NCI-H524 treated with DMSO at 0.1 percent for 48 hours (cell line): ENCODE data around the gene ADAMTS13.

Experiments
- DNase-seq: peaks from one replicate; lab custom pipeline; 2025; lab: John Stamatoyannopoulos, UW

The ADAMTS13 gene

DNA sequence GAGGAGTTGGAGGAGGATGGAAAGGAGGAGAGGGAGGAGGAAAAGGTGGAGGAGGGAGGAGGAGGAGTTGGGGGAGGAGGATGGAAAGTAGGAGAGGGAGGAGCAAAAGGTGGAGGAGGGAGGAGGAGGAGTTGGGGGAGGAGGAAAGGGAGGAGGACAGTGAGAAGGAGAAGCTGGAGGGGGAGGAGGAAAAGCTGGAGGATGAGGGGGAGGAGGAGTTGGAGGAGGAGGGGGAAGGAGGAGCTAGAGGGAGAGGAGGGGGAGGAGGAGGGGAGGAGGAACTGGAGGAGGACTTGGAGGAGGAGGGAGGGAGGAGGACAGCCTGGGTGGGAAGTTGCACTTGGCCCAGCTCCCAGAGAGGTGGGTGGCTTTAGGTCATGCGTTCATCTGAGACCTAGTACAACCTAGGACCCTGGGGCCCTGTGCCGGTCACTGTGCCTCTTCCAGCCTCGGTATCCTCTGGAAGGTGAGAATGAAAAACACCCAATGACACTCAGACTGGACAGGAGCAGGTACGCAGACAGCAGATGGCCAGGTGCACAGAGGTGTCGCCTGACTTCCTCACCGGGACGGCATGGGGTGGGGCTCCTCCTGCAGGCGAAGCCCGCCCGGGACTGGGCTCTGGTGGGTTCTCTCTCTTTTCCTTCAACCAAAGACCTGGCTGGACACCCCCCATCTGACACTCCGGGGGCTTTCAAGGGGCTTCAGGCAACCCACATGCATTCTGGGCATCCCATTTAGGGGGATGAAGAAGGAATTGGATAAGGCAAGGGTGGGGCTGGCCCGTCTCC is 68.9 kb downstream of the ADAMTS13 start:
- no peak for DNase-seq

DNA sequence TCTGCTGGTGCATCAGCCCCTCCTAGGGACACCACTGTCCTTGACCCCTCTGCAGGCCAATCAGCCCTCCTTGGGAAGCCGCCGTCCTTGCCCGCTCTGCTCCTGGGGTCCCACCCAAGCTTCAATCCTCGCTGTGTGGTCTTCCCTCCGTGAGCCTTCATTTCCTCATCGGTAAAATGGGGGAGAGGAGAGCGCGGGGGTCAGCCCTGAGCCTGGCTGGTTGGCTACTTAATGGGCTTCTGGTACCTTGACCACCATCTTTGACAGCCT is 69.4 kb downstream of the ADAMTS13 start:
- DNase-seq, result no peak

GRCh38 chr9:133492061-133493021 is 70.2 kb downstream of the ADAMTS13 start:
- no peak for DNase-seq

- no peak for DNase-seq
Observed at GRCh38 chr9:133493428-133493827, 71.3 kb downstream of the ADAMTS13 start.

GRCh38 chr9:133493845-133494540 is 71.8 kb downstream of the ADAMTS13 start:
- no peak for DNase-seq

DNA sequence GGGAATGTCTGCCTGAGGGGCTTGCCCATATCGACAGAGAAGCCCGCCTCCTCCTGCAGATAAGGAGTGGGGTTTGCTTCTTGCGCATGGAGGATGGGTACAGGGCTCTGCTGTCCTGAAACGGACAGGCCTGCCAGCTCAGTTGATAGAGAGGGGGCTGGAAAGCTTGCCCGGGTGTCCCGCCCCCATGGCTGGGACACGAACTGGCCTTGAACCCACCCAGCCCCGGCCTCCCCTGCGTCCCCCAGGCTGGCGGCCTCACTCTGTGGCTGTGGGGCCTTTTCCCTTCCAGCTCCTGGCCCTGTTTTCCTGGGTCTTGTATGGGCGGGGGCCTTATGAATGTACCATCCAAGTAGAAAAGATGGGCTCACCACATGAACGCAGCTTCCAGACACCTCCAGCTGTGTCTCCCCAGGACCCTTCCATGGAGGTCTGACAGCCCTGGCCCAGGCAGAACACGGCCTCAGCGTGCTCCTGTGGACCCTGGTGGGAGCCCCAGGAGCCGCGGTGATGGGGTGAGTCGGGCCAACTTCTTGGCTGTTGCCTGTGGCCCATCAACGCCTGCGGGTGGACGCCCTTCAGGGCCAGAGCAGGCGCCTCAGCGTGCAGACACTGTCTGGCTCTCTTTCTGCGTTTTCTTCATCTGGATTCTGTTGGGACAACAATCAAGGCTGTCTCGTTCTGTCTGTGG is 72.6 kb downstream of the ADAMTS13 start:
- no peak for DNase-seq

DNA sequence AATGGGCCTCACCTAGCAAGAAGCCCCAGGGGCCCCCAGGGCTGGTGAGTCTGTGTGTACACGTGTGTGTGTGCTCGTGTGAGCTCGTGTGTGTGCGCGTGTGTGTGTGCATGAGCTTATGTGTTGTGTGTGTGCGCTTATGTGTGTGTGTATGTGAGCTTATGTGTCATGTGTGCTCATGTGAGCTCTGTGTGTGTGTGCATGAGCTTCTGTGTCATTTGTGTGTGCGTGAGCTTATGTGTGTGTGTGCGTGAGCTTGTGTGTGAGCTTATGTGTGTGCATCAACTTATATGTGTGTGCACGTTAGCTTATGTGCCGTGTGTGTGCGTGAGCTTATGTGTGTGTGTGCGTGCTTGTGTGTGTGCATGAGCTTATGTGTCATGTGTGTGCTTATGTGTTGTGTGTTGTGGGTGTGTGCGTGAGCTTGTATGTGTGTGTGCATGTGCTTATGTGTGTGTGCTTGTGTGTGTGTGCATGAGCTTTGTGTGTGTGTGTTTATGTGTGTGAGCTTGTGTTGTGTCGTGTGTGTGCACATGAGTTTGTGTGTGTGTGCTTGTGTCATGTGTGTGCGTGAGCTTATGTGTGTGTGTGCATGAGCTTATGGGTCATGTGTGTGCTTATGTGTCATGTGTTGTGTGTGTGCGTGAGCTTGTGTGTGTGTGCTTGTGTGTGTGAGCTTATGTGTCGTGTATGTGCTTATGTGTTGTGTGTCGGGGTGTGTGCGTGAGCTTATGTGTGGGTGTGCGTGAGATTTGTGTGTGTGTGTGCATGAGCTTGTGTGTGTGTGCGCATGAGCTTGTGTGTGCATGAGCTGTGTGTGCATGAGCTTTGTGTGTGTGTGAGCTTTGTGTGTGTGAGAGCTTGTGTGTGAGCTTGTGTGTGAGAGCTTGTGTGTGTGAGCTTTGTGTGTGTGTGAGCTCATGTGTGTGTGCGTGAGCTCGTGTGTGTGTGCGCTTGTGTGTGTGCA is 73.4 kb downstream of the ADAMTS13 start:
- DNase-seq, result no peak

GRCh38 chr9:133496861-133497842 is 75.0 kb downstream of the ADAMTS13 start:
- no peak for DNase-seq

GRCh38 chr9:133499132-133499891 is 77.1 kb downstream of the ADAMTS13 start:
- DNase-seq, result no peak

DNA sequence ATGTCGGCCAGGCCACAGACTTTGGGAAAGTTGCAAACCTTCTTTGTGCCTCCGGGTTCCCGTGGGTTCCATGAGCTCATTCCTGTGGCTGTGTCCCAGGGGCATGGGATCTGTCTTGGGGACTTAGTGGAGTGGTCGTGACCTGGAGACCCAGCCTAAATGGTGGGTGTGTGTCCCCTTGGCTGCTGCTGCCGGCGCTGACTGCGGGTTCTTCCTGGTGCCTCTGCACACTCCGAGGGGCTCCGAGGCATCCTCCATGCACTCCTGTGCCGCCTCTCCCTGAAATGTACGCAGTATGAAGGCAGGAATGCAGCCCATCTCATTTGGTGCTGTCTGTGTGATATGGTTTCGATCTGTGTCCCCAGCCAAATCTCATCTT is 77.7 kb downstream of the ADAMTS13 start:
- no peak for DNase-seq

GRCh38 chr9:133502112-133502511 is 79.9 kb downstream of the ADAMTS13 start:
- DNase-seq, result no peak

DNA sequence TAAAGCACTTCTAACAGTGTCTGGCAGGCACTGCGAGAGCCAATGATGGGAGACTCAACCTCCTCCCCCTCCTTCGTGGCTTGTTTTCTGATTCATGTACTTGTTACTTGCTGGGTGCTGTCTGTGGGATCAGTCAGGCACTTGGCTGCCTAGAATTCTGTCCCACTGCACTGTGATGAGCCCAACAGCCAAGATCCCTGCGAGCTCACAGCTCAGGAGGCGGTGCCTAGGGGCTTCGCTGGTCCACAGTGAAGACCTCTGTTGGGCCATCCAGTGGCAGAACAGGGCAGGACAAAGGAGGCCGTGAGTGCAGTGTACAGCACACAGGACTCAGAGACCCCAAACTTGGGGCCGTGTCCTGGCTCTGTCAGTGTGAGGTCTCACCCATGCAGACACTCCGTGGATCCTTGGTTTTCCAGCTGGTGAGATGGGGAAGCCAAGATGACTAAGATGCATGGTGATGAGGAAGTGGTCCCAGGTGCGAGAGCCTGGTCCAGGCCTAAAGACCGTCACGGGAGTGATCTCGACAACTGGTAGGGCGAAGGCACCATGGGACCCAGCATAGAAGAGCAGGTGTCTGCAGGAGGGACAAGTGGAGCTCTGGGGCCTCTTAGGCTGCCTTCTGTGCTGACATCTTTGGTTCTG is 83.1 kb downstream of the ADAMTS13 start:
- DNase-seq, result no peak

- no peak for DNase-seq
Observed at GRCh38 chr9:133505901-133506652, 83.9 kb downstream of the ADAMTS13 start.

DNA sequence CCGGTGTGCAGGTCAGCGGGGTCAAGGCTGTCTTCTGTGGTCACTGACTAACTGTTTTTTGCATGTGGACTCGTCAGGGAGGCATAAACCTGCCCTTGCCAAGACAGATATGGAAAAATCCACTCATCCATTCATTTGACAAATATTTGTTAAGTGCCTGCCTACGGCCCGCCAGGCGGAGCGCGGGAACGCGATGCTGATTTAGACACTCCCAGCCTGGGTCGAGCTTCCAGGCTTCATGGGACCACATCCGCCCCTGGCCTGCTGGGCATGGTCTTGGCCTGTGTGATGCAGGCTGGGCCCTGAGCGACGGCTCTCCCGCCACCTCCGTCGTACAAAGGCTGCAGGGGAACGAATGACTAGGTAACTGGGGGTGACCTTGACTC is 84.5 kb downstream of the ADAMTS13 start:
- DNase-seq, result no peak

GRCh38 chr9:133507246-133507965 is 85.2 kb downstream of the ADAMTS13 start:
- no peak for DNase-seq

GRCh38 chr9:133508046-133508445 is 85.9 kb downstream of the ADAMTS13 start:
- no peak for DNase-seq
